RPMI8226 (cell line): Measurements from ENCODE around the gene POLR1D.
"Not testable (repeated sequence)": the region's sequence is repeated elsewhere in the genome, so short reads cannot be mapped to it uniquely, and the experiment has no call there.

Source experiments
- DNase-seq: peaks from one replicate; pipeline ENCODE4 v3.0.0-alpha.2; 2015

POLR1D gene

GRCh38 chr13:27619093-27619727, 2.5 kb upstream of the POLR1D start:
- no peak for DNase-seq

GRCh38 chr13:27619728-27620376, 1.8 kb upstream of the POLR1D start:
- peak; percentile 58 for DNase-seq

GRCh38 chr13:27620377-27621115, 1.1 kb upstream of the POLR1D start, which contains the start of gene LNX2:
TSS of gene LNX2 (minus strand) at chr13:27620529. CDS start at chr13:27581703, 38,826 bp downstream.
- DNase-seq = peak; percentile 95

- DNase-seq = no peak
Measured at GRCh38 chr13:27621116-27621365, 651 bp upstream of the POLR1D start.

GRCh38 chr13:27622102-27622820, 569 bp downstream of the POLR1D start:
- peak; percentile 5 for DNase-seq

- DNase-seq = no peak
Measured at GRCh38 chr13:27622881-27623280, 1.2 kb downstream of the POLR1D start.

- DNase-seq = no peak
Measured at GRCh38 chr13:27624071-27624470, 2.4 kb downstream of the POLR1D start.

- no peak for DNase-seq
Measured at GRCh38 chr13:27625839-27626238, 4.1 kb downstream of the POLR1D start.

GRCh38 chr13:27627380-27627779, 5.7 kb downstream of the POLR1D start:
- no peak for DNase-seq

- DNase-seq = no peak
Measured at GRCh38 chr13:27628081-27628480, 6.4 kb downstream of the POLR1D start.

- DNase-seq = not testable (repeated sequence)
Measured at GRCh38 chr13:27628766-27629165, 7.1 kb downstream of the POLR1D start.

GRCh38 chr13:27631156-27631555, 9.5 kb downstream of the POLR1D start:
- DNase-seq = no peak

GRCh38 chr13:27631665-27632064, 10.0 kb downstream of the POLR1D start:
- no peak for DNase-seq

GRCh38 chr13:27632214-27632613, 10.5 kb downstream of the POLR1D start:
- DNase-seq = no peak

GRCh38 chr13:27632648-27633047, 11.0 kb downstream of the POLR1D start:
- DNase-seq = no peak

GRCh38 chr13:27634231-27634630, 12.5 kb downstream of the POLR1D start:
- DNase-seq = no peak

GRCh38 chr13:27634791-27635190, 13.1 kb downstream of the POLR1D start:
- no peak for DNase-seq

GRCh38 chr13:27635266-27635665, 13.6 kb downstream of the POLR1D start:
- no peak for DNase-seq

GRCh38 chr13:27636589-27637288, 15.0 kb downstream of the POLR1D start:
- DNase-seq = no peak

- DNase-seq = no peak
Measured at GRCh38 chr13:27637289-27637626, 15.6 kb downstream of the POLR1D start.

GRCh38 chr13:27638001-27638400, 16.3 kb downstream of the POLR1D start:
- no peak for DNase-seq

- no peak for DNase-seq
Measured at GRCh38 chr13:27638521-27638920, 16.8 kb downstream of the POLR1D start.

- DNase-seq = no peak
Measured at GRCh38 chr13:27639186-27639585, 17.5 kb downstream of the POLR1D start.
